ENCODE measurements around the gene TMEM170B.

DNA sequence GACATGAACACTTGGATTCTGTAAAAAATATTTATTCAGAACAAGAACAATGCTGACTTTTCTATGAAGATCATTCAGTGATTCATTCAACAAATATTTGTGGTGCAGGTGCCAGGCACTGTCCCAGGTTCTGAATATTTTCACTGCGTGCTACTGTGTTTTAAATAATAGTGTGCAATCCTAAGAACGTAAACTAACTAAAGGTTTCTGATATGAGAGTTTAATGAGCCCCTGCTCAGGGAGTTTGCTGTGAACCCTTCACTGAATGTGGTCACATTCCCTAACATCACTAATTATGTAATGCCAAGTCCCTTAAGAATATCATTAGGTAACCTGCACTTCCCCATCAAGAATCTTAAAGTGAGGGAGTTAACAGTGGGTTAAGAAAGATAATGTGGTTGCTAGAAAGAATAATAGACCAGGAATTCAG, 1.7 kb upstream of the TMEM170B start:
- no peak; the same call in 1 of the 2 replicates for TF ChIP-seq POLR2AphosphoS5 (IDR thresholded peaks at IDR 0.05; ENCODE audit: low read depth)
- TF ChIP-seq, protein P1, sequence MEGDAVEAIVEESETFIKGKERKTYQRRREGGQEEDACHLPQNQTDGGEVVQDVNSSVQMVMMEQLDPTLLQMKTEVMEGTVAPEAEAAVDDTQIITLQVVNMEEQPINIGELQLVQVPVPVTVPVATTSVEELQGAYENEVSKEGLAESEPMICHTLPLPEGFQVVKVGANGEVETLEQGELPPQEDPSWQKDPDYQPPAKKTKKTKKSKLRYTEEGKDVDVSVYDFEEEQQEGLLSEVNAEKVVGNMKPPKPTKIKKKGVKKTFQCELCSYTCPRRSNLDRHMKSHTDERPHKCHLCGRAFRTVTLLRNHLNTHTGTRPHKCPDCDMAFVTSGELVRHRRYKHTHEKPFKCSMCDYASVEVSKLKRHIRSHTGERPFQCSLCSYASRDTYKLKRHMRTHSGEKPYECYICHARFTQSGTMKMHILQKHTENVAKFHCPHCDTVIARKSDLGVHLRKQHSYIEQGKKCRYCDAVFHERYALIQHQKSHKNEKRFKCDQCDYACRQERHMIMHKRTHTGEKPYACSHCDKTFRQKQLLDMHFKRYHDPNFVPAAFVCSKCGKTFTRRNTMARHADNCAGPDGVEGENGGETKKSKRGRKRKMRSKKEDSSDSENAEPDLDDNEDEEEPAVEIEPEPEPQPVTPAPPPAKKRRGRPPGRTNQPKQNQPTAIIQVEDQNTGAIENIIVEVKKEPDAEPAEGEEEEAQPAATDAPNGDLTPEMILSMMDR (IDR thresholded peaks at IDR 0.05; ENCODE audit: insufficient read depth, low read length) = no peak
